Activated CD4-positive, alpha-beta T cell treated with anti-CD3 and anti-CD28 coated beads for 4 hours (primary cell): ENCODE data around the gene DMXL2.

Source experiments
- DNase-seq, 2 donors: peaks; one replicate each; pipeline ENCODE4 v3.0.0-alpha.2; 2020

The DMXL2 gene

GRCh38 chr15:51403946-51404695, 218.4 kb downstream of the DMXL2 start:
- no peak for DNase-seq

DNA sequence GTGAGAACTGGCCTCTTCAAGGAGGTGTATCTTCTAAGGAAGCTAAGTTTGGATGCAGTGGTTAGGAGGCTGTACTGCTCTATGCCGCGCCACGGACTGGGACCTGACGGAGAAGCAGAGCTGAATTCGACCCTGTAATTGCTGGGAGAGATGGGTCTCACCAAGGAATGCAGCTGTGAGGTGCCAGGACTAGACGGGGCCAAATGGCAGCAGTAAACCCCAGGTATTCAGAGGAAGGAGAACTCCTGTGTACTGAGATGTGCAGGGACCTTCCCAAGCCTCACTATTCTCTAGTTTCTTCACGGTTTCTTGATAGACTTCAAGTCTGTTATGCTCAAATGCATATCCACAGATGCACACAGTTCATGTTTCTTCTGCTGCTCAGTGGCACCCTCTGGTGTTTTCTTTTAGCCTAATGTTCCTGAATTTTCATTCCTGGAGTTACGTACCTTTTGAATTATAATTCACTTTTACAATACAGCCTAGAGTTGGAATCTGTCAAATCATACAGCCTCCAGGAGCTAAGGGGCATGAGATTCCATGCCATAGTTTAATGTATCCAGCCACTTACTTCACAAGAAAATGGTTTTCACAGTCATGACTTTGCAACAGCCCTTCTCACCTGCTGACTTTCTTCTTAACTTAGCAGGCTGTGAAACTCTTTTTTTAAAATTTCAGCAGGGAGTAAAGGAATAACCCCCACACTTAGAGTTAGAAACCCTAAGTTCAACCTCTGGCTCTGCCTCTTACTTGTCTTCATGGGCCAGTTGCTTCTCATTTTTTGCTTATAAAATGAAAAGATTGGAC, 219.3 kb downstream of the DMXL2 start:
- DNase-seq: no peak

- DNase-seq: no peak
Observed at GRCh38 chr15:51401872-51402517, 220.6 kb downstream of the DMXL2 start.

GRCh38 chr15:51401051-51401780, 221.4 kb downstream of the DMXL2 start:
- DNase-seq: no peak

DNA sequence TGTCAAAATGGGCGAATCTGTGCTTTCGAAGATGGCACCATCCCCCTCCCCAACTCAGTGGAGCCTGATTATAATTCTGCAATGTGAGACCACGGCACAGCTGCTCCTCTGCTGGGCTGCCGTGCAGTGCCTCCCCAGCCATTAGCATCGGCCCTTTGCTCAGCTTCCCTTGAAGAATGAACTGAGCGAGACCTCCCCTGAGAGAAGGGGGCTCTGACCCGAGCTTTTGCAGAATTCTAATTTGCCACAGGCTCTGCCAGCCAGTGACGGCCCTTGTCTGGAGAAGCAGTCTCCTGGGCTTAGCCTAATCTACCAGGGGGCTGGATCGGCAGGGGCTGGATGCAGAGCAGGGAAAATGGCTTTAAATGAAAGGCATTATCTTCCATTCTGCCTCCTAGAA, 223.9 kb downstream of the DMXL2 start:
- no peak for DNase-seq
